COLO668 (cell line): ENCODE results near the gene TMEM225B.
A peak's percentile ranks its signal among the peaks of the same experiment; 100 is the strongest.
"Not testable (repeated sequence)": the region's sequence is repeated elsewhere in the genome, so short reads cannot be mapped to it uniquely, and the experiment has no call there.

ENCODE experiments used
- DNase-seq: peaks from one replicate; lab custom pipeline; 2025; ENCODE audit not compliant: unreplicated experiment; lab: John Stamatoyannopoulos, UW

Gene TMEM225B, protein sequence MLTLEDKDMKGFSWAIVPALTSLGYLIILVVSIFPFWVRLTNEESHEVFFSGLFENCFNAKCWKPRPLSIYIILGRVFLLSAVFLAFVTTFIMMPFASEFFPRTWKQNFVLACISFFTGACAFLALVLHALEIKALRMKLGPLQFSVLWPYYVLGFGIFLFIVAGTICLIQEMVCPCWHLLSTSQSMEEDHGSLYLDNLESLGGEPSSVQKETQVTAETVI

DNA sequence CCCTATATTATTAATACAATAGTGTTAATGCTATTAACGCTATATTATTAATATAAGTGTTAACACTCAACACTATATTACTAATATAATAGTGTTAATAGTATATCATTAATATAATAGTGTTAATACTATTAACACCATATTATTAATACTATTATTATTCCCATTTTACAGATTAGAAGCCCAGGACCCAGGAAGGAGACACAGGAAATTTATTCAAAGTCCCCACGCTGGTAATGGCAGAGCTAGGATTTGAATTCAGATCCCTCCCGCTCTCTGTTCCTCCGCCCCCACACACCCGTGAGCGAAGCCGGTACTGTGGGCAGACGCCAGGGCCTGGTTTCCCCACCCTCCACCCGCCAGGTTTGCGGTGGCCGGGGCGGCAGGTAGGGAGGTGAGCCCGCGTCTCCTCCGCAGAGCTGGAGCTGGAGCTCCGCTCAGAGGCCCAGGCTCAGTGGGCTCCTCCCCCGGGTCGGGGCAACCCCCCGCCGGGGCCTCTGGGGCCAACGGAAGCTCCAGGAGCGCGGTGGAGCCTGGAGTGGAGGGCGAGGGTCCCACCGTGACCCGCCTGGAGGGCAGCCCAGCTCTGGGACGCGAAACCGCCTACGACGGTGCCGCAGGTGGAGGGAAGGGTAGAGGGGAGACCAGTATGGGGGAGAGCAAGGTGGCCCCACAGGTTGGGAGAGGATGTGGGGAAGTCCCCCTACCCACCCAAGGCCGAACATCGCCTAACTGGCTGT, at the start of gene TMEM225B:
TMEM225B (plus strand) TSS at position 506 of the 740 bp plus-strand sequence. CDS start 6,122 bp downstream, outside the sequence.
- DNase-seq = peak; percentile 19

DNA sequence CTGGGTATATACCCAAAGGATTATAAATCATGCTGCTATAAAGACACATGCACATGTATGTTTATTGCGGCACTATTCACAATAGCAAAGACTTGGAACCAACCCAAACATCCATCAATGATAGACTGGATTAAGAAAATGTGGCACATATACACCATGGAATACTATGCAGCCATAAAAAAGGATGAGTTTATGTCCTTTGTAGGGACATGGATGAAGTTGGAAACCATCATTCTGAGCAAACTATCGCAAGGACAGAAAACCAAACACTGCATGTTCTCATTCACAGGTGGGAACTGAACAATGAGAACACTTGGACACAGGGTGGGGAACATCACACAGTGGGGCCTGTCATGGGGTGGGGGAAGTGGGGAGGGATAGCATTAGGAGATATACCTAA, 48.5 kb upstream of the TMEM225B start:
- not testable (repeated sequence) for DNase-seq

DNA sequence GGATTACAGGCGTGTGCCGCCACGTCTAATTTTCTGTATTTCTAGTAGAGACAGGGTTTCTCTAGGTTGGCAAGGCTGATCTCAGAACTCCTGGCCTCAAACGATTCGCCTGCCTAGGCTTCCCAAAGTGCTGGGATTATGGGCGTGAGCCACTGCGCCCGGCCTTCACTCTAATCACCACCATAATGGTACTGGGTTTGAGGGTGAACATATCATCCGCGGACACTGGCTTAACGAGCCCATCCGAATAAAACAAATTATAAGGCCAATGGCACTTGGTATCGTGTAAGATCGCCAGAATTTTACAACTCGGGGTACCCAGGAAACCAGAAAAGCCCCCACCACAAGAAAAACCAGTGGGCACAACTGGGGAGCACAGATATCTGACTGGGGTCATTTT, 46.7 kb upstream of the TMEM225B start:
- no peak for DNase-seq

DNA sequence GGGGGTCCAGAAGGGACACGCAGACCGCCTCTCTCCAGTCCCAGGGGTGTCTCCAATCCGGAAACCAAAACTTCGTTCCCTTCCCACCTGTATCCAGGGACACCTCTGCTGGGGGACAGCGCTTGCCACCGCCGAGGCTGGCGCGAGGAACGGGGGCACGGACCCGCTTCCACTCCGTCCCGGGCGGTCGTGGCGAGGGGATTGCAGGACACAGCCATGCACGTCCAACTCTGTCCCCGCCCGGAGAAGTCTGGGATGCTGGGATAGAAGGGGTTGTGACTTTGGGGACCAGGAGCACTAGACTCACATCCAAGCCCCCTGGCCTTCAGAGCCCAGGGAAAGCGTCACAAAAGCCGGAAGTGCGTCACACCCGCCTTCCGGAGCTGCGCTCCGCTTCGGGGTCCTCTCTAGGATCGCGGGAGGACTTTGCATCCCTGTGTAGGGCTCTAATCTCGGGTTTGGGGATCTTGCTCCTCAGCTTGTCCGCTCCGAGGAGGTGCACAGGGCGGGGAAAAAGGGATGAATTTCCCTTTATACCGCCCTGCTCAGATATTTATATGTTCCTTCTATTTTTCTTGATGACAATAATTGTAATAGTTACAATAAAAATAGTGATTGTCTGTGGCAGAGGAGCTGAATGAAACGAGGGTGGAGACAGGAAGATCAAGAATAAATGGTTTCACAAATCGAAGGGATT, 46.2 kb upstream of the TMEM225B start, which contains the start of gene FAM200A:
FAM200A (minus strand) TSS at position 348 of the 697 bp plus-strand sequence. CDS start 3,707 bp downstream, outside the sequence.
- peak; percentile 94 for DNase-seq

DNA sequence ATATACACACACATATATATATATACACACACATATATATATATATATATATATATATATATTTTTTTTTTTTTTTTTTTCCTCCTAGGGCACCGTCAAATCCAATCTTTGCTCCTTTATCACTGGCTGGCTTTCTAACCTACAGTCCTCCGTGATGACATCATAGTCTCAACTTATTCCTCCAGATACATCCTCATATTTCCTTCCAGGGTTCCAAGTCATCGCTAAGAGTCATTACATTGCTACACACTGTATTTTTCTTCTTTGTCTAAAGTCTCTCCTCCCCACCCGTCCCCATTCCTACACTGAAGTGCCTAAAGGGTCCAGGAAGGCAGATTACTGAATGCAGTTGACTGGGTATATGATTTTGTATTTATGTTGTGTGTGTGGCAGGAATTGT, 45.0 kb upstream of the TMEM225B start:
- no peak for DNase-seq

DNA sequence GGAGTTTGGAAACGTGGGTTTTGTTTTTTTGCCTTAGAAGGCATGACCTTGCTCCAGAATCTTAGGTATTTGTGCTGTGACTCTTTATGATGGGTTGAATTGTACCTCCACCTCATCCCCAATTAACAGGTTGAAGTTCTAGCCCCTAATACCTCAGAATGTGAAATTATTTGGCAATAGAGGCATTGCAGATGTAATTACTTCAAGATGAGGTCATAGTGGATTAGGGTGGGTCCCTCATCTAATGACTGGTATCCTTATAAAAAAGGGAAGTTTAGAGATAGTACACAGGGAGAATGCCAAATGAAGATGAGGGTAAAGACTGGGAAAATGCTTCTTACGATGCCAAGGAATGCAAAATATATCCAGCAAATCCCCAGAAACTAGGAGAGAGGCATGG, 43.1 kb upstream of the TMEM225B start:
- no peak for DNase-seq

DNA sequence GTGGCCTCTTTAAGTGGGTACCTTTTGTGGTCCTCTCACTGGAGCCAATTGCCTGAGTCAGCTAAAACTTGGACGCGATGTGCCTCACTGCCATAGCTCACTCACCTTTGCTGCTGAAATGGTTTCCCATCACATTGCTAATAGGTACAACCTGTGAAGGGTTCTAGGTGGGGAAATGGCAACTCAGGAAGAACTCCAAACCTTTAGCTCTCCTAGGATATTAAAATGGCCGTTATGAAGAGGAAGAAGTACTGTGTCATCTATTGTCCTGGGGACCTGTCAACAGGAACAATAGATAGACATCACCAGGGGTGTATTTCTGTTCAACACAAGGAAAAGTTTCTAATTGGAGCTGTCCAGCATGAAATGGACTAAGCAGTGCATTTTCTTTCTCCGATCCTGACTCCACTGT, 40.9 kb upstream of the TMEM225B start:
- DNase-seq = no peak

DNA sequence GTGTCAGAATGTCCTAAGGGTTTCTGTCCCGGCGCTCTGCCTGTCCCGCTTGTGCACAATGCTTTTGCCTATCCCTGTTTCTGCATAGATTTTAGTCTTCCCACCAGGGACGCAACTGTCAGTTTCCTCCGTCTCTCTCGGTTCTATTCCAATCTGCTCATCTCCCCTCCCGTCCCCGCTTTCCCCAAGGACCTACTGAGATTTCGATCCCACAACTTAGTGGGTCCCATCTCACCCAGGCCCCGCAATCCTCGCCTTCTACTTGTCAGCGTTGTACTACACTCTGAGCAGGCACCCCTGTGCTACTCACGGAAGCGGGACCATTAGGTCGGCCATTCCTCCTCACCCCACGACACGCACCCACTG, 40.1 kb upstream of the TMEM225B start:
- no peak for DNase-seq

DNA sequence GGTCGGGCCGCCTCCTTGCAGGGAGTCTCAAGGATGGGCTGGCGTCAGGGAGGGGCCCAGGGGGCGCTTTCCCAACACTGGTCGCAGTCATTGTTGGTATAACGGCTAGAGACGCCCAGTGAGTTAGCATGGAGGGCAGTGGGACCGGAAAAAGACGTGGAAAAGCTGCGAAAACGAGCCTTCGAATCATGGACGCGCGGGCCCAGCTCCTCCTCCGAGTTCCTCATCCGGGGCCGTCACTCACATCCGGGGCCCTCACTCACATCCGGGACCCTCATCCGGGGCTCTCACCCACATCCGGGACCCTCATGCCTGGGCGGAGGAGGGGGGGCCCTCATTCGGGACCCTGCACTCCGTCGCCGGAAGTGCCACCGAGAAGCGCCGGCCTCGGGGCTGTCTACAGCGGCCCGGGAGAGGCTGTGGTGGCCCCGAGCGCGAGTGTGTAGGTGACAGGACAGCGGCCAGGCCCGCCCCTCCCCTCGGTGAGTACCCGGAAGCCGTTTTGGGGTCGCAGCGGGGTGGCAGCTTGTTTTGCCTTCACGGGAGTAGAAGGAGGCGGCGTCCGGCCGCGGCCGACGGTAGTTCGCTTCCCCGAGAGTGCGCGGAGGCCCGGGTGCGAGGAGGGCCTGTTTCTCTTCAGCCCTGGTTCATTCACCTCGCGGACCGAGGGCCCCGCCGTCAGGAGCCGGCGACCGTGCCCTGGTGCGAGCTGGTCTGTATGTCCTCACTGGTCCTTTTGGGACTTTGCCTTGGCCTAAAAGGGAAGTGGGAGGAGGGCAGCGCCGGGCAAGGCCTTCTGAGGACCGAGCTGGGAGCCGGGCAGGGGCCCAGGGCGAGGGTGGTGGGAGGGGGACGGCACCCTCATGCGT, 39.5 kb upstream of the TMEM225B start, which contains the start of gene ZNF655:
ZNF655 (plus strand) TSS at position 337 of the 869 bp plus-strand sequence. CDS start 1,918 bp downstream, outside the sequence.
- peak; percentile 92 for DNase-seq

DNA sequence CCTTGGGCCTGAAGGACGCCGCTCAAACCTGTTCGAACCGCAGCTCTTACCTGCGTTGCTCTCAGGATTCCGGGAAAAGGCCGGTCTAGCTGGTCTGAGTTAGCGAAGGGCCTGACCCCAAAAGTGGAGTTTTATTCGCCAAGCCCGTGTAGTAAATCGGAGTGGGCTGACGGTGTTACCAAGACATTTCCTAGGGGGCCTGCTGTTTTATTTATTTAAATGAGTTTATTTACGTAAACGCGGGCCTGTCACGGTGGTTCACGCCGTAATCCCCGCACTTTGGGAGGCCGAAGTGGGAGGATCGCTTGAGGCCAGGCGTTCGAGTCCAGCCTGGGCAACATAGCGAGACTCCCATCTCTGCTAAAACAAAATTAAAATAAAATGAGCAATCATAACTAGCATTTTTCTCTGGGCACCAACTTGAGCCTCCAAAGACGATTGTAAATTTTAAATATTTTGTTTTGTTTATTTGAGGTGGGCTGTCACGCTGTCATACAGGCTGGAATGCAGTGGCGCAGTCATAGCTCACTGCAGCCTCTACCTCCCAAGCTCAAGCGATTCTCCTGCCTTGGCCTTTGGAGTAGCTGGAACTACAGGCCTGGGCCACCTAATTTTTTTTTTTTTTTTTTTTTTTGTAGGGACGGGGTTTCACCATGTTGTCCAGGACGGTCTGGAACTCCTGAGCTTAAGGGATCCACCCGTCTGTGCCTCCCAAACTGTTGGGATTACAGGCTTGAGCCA, 38.7 kb upstream of the TMEM225B start:
- DNase-seq = no peak

DNA sequence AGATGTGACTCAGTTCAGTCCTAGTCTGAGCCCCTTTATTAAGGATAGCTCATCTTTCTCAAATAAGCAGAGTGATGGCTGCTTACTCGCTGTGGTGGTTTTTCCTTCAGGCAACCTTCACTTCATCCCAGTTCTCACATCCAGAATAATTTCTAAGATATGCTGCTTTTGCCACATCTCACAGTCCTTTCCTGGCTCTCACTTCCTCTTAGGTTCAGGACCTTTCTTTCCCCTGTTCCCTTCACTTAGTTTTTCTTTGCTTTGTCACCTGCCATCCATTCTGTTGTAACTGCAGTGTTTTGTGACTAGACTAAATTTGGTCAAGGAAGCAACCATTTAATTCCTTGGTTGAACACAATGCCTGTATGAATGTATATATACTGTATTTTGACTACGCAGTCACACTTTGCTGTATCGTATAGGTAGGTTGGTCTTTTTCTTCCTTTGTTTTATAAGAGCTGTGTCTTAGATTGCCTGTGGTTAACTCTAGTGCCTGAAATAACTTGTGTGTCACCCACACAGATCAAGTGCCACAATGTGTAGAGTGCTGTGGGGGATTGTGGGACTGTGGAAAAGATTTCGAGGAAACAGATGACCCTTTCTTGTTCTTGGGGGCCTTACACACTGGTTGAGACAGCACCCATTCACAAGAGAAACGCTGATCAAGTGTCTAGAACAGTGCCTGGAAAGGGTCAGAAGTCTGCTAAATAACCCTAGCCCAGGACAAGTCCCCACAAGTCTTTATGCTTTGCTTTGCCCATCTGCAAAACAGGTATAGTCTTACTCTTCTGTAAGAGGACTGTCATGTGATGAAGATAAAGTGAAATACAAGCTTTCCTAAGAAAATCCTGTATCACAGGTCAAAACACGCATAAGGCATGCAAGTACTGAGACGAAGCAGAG, 37.0 kb upstream of the TMEM225B start:
- no peak for DNase-seq

DNA sequence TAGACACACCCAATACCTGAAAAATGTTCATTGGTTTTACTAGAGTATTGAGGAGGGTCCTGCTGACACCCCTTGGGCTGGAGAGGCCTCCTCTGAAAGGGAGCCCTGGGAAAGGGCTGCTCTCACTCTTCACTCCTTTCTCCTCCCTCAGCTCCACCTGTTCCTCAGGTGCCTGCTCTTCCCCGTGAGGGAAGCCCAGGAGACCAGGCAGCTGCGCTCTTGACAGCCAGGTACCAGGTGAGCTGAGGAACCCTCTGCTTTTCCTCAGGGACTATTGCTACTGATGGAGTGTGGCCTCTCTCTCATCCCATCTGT, 36.4 kb upstream of the TMEM225B start:
- no peak for DNase-seq

DNA sequence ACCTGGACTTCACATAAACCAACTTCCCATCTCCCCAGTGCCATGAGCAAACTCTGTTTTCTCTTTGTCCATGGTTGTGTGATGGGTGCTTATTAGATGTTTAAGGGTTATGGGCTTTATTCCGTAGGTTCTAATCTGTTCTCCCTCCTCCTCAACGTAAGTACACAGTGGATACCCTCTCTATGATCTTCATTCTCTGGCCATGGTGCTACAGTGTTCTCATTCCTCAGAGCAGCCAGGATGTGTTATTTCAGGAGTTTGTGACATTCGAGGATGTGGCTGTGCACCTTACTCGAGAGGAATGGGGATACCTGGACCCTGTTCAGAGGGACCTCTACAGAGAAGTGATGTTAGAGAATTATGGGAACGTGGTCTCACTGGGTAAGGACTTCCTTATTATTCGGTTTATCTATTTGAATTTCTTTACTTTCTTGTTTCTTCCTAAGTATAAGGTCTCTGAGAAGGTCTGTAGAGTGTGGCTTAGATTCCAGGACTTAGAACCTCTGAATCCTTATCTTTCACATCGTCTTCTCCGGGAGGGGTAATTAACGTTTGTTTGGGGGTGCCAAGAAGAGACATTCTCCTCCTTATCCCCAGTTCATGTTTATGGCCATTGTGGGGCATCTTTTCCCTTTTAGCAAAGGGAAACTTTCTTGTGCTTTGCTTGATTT, 35.8 kb upstream of the TMEM225B start:
- DNase-seq = no peak

DNA sequence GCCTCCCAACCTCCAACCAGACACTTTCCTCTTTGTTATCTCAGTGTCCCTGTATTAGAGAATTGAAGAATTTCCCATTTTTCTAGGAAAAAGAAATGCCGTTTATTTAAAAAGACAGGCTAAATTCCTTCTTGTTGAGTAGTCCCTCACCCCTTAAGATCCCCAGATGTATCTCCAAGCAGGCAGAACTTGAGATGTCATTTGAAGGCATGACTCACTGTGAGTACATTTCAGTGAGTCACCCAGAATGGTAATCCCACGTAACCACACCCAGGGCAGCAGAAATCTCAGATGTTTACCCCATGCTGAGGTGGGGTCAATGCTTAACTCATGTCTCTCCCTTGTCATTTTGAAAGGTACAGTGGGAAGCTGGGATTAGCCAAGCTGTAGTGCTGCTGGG, 35.2 kb upstream of the TMEM225B start:
- no peak for DNase-seq

DNA sequence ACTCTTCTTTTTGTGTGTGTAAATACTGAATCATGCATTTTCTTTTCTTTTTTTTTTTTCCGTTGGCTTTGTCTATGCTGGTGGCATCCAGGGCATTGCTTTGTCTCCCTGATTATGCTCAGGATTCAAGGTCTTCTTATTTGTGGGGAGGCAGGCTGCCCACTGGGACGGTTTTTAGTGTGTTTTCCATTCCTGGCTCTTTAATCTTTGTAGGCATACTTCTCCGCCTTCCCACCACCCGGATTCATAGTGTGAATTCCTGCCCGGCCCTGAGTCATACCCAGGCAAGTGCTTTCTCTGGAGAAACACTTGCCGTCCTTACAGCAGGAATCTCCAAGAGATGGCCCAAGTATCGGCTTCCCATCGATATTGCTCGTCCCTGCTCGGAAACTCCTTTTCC, 34.4 kb upstream of the TMEM225B start:
- no peak for DNase-seq

DNA sequence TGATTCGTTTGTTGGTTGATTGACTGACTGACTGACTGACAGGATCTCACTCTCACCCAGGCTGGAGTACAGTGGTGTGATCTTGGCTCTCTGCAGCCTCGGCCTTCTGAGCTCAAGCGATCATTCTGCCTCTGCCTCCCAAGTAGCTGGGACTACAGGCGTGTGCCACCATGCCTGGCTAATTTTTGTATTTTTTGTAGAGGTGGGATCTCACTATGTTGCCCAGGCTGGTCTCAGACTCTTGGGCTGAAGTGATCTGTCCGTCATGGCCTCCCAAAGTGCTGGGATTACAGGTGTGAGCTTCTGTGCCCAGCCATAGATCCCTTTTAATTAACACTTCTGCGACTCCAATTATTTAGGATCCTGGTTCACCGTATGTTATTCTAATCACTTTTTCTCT, 29.3 kb upstream of the TMEM225B start:
- DNase-seq = not testable (repeated sequence)

DNA sequence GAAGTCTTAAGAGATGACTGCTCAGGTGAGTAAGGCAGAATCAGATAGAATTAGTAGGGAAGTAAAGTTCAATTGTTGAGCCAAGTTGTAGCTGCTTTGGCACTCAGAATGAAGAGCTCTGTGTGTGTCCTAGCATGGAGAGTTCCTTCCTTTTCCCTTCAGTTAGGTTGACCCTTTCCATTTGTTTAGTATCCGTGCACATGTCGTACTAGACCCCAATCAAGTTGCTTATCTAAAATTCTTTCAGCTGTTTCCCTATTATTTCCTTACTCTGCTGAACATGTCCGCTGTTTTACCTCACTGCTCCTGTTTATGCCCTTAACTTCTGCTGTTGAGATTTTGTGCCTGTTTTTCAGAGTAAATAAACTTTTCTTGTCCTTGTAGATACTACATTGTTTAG, 26.3 kb upstream of the TMEM225B start:
- DNase-seq = no peak

DNA sequence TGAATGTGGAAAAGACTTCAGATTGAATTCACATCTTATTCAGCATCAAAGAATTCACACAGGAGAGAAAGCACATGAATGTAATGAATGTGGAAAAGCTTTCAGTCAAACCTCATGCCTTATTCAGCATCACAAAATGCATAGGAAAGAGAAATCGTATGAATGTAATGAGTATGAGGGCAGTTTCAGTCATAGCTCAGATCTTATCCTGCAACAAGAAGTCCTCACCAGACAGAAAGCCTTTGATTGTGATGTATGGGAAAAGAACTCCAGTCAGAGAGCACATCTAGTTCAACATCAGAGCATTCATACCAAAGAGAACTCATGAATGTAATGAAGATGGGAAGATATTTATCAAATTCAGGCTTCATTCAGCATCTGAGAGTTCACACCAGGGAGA, 24.8 kb upstream of the TMEM225B start:
- no peak for DNase-seq

DNA sequence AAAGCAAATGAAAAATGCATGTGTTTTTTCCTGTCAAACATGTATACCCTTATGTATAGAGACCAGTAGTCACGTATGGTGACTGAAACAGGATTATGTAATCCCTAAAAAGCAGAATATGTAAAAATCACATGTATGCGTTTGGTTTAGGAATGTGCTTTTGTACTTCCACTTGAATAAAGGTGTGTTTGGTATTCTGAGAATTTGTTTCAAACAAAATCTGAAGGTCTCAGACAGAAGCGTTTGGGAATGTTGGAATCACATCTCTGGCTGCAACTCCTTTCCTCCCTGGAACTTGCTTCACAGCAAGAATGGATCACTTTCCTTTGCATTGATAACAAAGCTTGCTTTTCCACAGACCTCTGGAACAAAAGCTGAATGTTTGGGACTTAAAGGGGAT, 21.8 kb upstream of the TMEM225B start:
- no peak for DNase-seq
